HepG2 (cell line): ENCODE measurements around the gene NAV3.

ENCODE experiments used
- CTCF ChIP-seq: sonication (generic); formaldehyde crosslinking; IDR thresholded peaks from 2 replicates; pipeline ENCODE4 v1.5.0; 2020; ENCODE audit warnings: mild to moderate bottlenecking, missing genetic modification reagents, moderate library complexity
- GABPA ChIP-seq, 2 experiments: IDR thresholded peaks; 2 replicates each; pipeline ENCODE4 v1.6.1; 2011 to 2016; ENCODE audit warnings: low read depth in 2 of 2, low read length in 1 of 2, missing biosample characterization in 1 of 2, missing genetic modification characterization in 1 of 2
- NFE2L2 ChIP-seq: fragments of 150-350 bp; IDR thresholded peaks from 2 replicates; pipeline ENCODE4 v1.6.1; 2014; ENCODE audit warnings: low read length
- POLR2AphosphoS5 ChIP-seq: IDR thresholded peaks from 2 replicates; pipeline ENCODE4 v1.6.1; 2012; ENCODE audit warnings: low read depth, low read length
- REXO4 ChIP-seq: sonication (generic); formaldehyde crosslinking; IDR thresholded peaks from 2 replicates; pipeline ENCODE4 v1.8.0; 2022; ENCODE audit warnings: missing genetic modification reagents, mild to moderate bottlenecking, borderline replicate concordance
- ZNF597 ChIP-seq: sonication (generic); formaldehyde crosslinking; IDR thresholded peaks from 2 replicates; pipeline ENCODE4 v1.5.0; 2020; ENCODE audit warnings: missing genetic modification reagents

- TF ChIP-seq POLR2AphosphoS5 (no peak), ZNF597 (no peak), GABPA (IDR thresholded peaks at IDR 0.05; ENCODE audit: low read depth, low read length) (no peak), GABPA (CRISPR knock-in tag; IDR thresholded peaks at IDR 0.05; ENCODE audit: low read depth) (no peak), CTCF (no peak), NFE2L2 (no peak), REXO4 (CRISPR knock-in tag) (no peak)
Measured at GRCh38 chr12:77943466-77943865, 112.8 kb downstream of the NAV3 start.
